Smooth muscle cell (in vitro differentiated cells): Measurements from ENCODE around the gene ARHGEF3. TPM values are rescaled to one million over a fixed set of nuclear protein-coding genes. Genes with fewer than 3 reads are reported as not detected.

Source experiments
- DNase-seq: peaks from one replicate; lab custom pipeline; 2025; ENCODE audit not compliant: unreplicated experiment; lab: John Stamatoyannopoulos, UW
- H2AFZ ChIP-seq: fragments of 200-600 bp; sonication (generic); 2 replicates; pipeline ENCODE4 v1.6.0; 2016; ENCODE audit warnings: antibody characterized with exemption, low read depth, mild to moderate bottlenecking
- H3F3A ChIP-seq: fragments of 200-600 bp; sonication (generic); 2 replicates; pipeline ENCODE4 v1.6.0; 2017; ENCODE audit warnings: antibody characterized with exemption, low read depth
- H3K27ac ChIP-seq: fragments of 200-600 bp; sonication (generic); 2 replicates; pipeline ENCODE4 v1.5.1; 2016; ENCODE audit warnings: low read depth, mild to moderate bottlenecking
- H3K27me3 ChIP-seq: fragments of 200-600 bp; sonication (generic); 2 replicates; pipeline ENCODE4 v1.6.1; 2016; ENCODE audit warnings: low read depth, mild to moderate bottlenecking
- H3K36me3 ChIP-seq: fragments of 200-600 bp; sonication (generic); 2 replicates; pipeline ENCODE4 v1.5.1; 2016; ENCODE audit warnings: low read depth
- H3K4me1 ChIP-seq: fragments of 200-600 bp; sonication (generic); 2 replicates; pipeline ENCODE4 v1.5.1; 2016; ENCODE audit warnings: low read depth
- H3K4me2 ChIP-seq: fragments of 200-600 bp; sonication (generic); 2 replicates; pipeline ENCODE4 v1.6.0; 2016; ENCODE audit warnings: mild to moderate bottlenecking
- H3K4me3 ChIP-seq: fragments of 200-600 bp; sonication (generic); 2 replicates; pipeline ENCODE4 v1.5.1; 2016; ENCODE audit warnings: mild to moderate bottlenecking
- H3K79me2 ChIP-seq: fragments of 200-600 bp; sonication (generic); 2 replicates; pipeline ENCODE4 v1.6.0; 2016; ENCODE audit warnings: low read depth, mild to moderate bottlenecking
- H3K9ac ChIP-seq: fragments of 200-600 bp; sonication (generic); 2 replicates; pipeline ENCODE4 v1.6.0; 2016; ENCODE audit warnings: low read depth
- H3K9me3 ChIP-seq: fragments of 200-600 bp; sonication (generic); replicated peaks from 2 replicates; pipeline ENCODE4 v1.5.1; 2016; ENCODE audit warnings: low read depth
- H4K20me1 ChIP-seq: fragments of 200-600 bp; sonication (generic); 2 replicates; pipeline ENCODE4 v1.6.0; 2016; ENCODE audit warnings: low read depth
- WGBS: methylation state at CpG from one replicate; pipeline ENCODE4 v1.1.7; 2016; ENCODE audit warnings: low lambda C conversion rate; 5-methylcytosine and 5-hydroxymethylcytosine counted together
- polyA plus RNA-seq: library from polyadenylated mRNA; unstranded; fragments of >200 nt; fragmentation: Nextera tagmentation; extraction: Ambion mirVana; gene quantifications from 2 replicates; pipeline ENCODE4 v1.2.1, GENCODE V29; 2016
- total RNA-seq: library from RNA; depleted of rRNA; stranded (reverse); fragments of >200 nt; gene quantifications from 2 replicates; pipeline ENCODE4 v1.2.3, GENCODE V29; 2014
- TF ChIP-seq, protein P1 (sequence below): fragments of 200-600 bp; sonication (generic); IDR thresholded peaks from 2 replicates; pipeline ENCODE4 v1.5.1; 2017; ENCODE audit warnings: borderline replicate concordance, mild to moderate bottlenecking, antibody characterized with exemption; ENCODE audit not compliant: insufficient read depth, poor library complexity, severe bottlenecking

The ARHGEF3 gene
- total and polyA plus RNA-seq, 2 experiments from 2014 or later, result 131 to 137 TPM

DNA sequence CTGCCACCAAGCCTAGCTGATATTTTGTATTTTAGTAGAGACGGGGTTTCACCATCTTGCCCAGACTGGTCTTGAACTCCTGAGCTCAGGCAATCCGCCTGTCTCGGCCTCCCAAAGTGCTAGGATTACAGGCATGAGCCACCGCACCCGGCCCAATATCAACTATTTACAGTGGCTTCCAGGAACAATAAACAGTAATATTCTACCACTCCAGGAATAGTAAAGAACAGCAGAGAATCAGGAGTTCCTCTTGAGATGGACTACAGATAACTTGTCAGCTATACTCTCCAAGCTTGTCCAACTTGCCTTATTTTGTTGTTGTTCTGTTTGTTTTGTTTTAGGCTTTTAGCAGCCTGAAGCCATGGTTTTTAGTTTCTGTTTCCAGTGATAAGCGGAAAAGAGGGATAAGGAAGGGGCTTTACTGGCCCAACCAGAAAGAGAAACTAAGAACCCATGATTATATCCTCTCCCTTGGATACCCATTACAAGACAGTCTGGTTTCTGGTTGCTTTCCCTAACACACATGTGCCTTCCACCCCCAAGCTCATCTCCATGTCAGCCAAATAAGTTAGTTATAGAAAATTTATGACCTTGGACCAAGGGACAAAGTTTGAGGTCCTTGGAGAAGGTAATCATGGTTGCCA, 36.7 kb downstream of the ARHGEF3 start:
- H3K4me2 ChIP-seq, result peak overlapping the region; percentile 74
- no peaks in the 10 kb centered on the region for H3K9me3 ChIP-seq
- H3K9ac ChIP-seq, result no peak overlapping the region
- H3K4me3 ChIP-seq, result peak overlapping the region; percentile 9
- TF ChIP-seq, protein P1, sequence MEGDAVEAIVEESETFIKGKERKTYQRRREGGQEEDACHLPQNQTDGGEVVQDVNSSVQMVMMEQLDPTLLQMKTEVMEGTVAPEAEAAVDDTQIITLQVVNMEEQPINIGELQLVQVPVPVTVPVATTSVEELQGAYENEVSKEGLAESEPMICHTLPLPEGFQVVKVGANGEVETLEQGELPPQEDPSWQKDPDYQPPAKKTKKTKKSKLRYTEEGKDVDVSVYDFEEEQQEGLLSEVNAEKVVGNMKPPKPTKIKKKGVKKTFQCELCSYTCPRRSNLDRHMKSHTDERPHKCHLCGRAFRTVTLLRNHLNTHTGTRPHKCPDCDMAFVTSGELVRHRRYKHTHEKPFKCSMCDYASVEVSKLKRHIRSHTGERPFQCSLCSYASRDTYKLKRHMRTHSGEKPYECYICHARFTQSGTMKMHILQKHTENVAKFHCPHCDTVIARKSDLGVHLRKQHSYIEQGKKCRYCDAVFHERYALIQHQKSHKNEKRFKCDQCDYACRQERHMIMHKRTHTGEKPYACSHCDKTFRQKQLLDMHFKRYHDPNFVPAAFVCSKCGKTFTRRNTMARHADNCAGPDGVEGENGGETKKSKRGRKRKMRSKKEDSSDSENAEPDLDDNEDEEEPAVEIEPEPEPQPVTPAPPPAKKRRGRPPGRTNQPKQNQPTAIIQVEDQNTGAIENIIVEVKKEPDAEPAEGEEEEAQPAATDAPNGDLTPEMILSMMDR, result no peak
- H3K27me3 ChIP-seq, result no peaks in the 10 kb centered on the region
- peak overlapping the region; percentile 87 for H3K27ac ChIP-seq
- peaks cover 98% of the 10 kb centered on the region for H3K79me2 ChIP-seq
- no peaks in the 10 kb centered on the region for H3K36me3 ChIP-seq
- peaks cover 20% of the 10 kb centered on the region for H3K4me1 ChIP-seq
- peaks cover 100% of the 10 kb centered on the region for H4K20me1 ChIP-seq
- DNase-seq, result no peak
- H3F3A ChIP-seq, result peaks cover 42% of the 10 kb centered on the region
- WGBS, result 14% methylated on average over 6 of the region's 6 CpGs
- no peak overlapping the region for H2AFZ ChIP-seq

DNA sequence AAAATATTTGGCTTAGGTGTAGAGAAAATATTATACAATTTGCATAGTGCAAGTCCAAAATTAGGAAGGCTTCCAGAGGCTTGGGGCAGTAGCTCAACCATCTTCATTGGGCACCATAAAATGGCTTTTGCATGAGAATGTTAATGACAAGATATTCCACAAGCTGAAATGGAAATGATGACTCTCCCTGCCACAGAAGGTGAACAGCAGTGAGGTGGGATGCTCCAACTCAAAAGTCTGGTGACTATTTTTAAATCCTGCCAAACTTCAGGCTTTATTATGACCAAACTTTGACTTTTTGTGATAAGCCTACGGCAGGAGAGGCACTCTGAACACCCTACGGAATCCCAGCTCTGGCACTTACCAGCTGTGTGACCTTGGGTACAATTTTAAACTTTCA, 37.6 kb downstream of the ARHGEF3 start:
- no peak overlapping the region for H3K4me3 ChIP-seq
- peak overlapping the region; percentile 87 for H3K27ac ChIP-seq
- H3K9me3 ChIP-seq, result no peaks in the 10 kb centered on the region
- peaks cover 20% of the 10 kb centered on the region for H3K4me1 ChIP-seq
- no peak overlapping the region for H2AFZ ChIP-seq
- H3F3A ChIP-seq, result peaks cover 34% of the 10 kb centered on the region
- peak overlapping the region; percentile 74 for H3K4me2 ChIP-seq
- no peak overlapping the region for H3K9ac ChIP-seq
- no peaks in the 10 kb centered on the region for H3K27me3 ChIP-seq
- TF ChIP-seq, protein P1, result no peak
- no peaks in the 10 kb centered on the region for H3K36me3 ChIP-seq
- DNase-seq, result no peak
- 52% methylated on average over 2 of the region's 2 CpGs for WGBS
- peaks cover 98% of the 10 kb centered on the region for H3K79me2 ChIP-seq
- peaks cover 100% of the 10 kb centered on the region for H4K20me1 ChIP-seq

DNA sequence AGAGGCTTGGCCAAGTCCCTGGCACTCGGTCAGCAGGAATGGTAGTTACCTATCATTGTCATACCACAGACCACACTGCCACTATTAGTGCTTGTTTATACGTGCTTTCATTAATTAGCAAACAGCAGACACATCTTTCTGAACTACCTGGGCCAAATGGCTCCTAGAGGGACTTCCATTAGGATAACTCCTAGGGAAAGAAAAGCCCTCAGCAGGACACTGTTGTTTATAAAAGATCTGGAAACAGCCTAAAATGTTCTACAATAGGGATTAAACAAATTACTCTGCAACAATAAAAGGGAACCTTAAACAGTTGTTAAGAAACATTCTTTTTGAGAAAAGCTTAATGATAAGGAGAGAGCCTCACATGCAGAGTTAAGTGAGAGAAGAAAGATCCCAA, 38.5 kb downstream of the ARHGEF3 start:
- Histone ChIP-seq H3K79me2 (peaks cover 96% of the 10 kb centered on the region), H3K4me2 (peak overlapping the region; percentile 29), H3K9me3 (no peaks in the 10 kb centered on the region), H3F3A (peaks cover 26% of the 10 kb centered on the region), H3K27ac (peak overlapping the region; percentile 87), H3K9ac (no peak overlapping the region), H2AFZ (no peak overlapping the region), H3K4me1 (peaks cover 26% of the 10 kb centered on the region), H3K36me3 (no peaks in the 10 kb centered on the region), H3K27me3 (no peaks in the 10 kb centered on the region), H3K4me3 (no peak overlapping the region), H4K20me1 (peaks cover 100% of the 10 kb centered on the region)
- TF ChIP-seq, protein P1, result no peak
- 62% methylated on average over 2 of the region's 2 CpGs for whole genome bisulfite sequencing
- no peak for DNase-seq

DNA sequence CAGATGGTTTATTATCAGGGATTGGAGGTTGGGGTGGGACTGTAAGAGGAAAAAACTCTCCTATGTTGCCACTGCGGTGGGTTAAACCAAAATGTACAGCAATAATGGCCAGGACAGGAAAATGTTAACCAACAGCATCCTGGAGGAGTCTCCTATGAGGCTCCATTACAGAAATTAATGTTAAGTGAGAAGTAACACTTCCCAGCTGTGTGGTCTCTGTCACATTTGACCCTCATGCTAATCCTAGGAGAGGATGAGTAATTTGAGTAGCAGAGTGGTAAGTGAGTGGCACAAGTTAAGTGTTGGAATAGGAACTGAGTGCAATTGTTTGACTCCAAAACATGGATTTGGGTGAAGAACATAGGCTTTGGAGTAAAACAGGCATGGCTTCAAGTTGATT, 39.0 kb downstream of the ARHGEF3 start:
- Histone ChIP-seq H3K27me3 (no peaks in the 10 kb centered on the region), H4K20me1 (peaks cover 100% of the 10 kb centered on the region), H2AFZ (no peak overlapping the region), H3K79me2 (peaks cover 96% of the 10 kb centered on the region), H3F3A (peaks cover 21% of the 10 kb centered on the region), H3K9ac (no peak overlapping the region), H3K27ac (peak overlapping the region; percentile 87), H3K4me1 (peaks cover 26% of the 10 kb centered on the region), H3K4me2 (peak overlapping the region; percentile 34), H3K9me3 (no peaks in the 10 kb centered on the region), H3K36me3 (no peaks in the 10 kb centered on the region), H3K4me3 (no peak overlapping the region)
- no peak for DNase-seq
- TF ChIP-seq, protein P1, result no peak
- 52% methylated on average over 1 of the region's 1 CpG for whole genome bisulfite sequencing
